Measurements from ENCODE around the gene MYB.

DNA sequence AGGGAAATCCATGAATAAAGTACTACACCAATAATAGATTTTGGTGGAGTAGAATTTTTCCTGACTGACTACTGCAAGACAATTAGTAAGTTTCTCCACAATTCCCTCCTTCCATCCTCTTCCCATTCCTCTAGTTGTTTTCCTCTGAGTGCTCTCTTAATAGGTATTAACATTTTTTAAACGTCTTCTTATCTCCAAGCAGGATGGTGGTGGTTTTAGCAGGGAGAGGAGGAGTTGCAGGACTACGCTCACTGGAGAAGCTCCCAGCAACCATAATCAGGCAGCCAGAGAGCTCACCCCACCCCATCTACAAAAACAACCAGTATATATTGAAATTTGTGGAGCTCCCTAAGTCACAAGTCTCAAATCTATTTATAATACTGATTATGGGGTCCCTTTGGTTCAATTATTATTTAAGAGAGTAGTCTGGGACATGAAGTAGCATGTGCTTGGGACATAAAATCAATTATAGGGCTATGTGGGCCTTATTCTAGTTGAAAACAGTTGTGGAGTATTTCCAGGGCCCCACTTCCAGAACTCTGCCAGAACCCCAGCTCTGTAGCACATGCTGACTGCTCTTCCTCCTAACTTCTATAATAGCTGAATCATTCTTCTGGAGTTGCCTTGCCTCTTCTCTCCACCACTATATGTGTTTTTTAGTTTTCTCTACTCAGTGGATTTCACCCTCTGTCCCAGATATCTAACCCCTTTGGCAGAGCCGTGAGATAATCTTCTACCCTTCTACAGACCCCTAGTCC, 49.8 kb downstream of the MYB start:
- TF ChIP-seq KLF8 (tag by site-specific recombination; IDR thresholded peaks at IDR 0.05) (no peak), ZNF776 (tag by site-specific recombination; IDR thresholded peaks at IDR 0.05; ENCODE audit: borderline replicate concordance) (no peak), ZBTB7A (tag by site-specific recombination; IDR thresholded peaks at IDR 0.05; ENCODE audit: low read depth) (no peak), YY1 (tag by site-specific recombination; IDR thresholded peaks at IDR 0.05) (no peak)
- TF ChIP-seq, protein P1, sequence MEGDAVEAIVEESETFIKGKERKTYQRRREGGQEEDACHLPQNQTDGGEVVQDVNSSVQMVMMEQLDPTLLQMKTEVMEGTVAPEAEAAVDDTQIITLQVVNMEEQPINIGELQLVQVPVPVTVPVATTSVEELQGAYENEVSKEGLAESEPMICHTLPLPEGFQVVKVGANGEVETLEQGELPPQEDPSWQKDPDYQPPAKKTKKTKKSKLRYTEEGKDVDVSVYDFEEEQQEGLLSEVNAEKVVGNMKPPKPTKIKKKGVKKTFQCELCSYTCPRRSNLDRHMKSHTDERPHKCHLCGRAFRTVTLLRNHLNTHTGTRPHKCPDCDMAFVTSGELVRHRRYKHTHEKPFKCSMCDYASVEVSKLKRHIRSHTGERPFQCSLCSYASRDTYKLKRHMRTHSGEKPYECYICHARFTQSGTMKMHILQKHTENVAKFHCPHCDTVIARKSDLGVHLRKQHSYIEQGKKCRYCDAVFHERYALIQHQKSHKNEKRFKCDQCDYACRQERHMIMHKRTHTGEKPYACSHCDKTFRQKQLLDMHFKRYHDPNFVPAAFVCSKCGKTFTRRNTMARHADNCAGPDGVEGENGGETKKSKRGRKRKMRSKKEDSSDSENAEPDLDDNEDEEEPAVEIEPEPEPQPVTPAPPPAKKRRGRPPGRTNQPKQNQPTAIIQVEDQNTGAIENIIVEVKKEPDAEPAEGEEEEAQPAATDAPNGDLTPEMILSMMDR (tag by site-specific recombination; IDR thresholded peaks at IDR 0.05), result no peak
- TF ChIP-seq, protein P2, sequence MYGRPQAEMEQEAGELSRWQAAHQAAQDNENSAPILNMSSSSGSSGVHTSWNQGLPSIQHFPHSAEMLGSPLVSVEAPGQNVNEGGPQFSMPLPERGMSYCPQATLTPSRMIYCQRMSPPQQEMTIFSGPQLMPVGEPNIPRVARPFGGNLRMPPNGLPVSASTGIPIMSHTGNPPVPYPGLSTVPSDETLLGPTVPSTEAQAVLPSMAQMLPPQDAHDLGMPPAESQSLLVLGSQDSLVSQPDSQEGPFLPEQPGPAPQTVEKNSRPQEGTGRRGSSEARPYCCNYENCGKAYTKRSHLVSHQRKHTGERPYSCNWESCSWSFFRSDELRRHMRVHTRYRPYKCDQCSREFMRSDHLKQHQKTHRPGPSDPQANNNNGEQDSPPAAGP (tag by site-specific recombination; IDR thresholded peaks at IDR 0.05), result no peak

Measured in HEK293 (cell line).